Measurements from ENCODE around the gene COBLL1. TPM values are rescaled to one million over a fixed set of nuclear protein-coding genes. Genes with fewer than 3 reads are reported as not detected.

COBLL1 gene
- total RNA-seq, 6 experiments from 2014 or later = 38.1 to 133 (median 67.6) TPM

- no peaks in the 10 kb centered on the region for H3K36me3 ChIP-seq
- no peak for ATAC-seq
- peaks cover 0 to 47% (median 5%) of the 10 kb centered on the region in 4 donors for H3K4me1 ChIP-seq
Measured at GRCh38 chr2:164746713-164747112, 94.9 kb downstream of the COBLL1 start.

GRCh38 chr2:164745012-164745797 is 96.4 kb downstream of the COBLL1 start:
- Histone ChIP-seq H3K9me3 (no peaks in the 10 kb centered on the region), H3K27ac (no peak overlapping the region), H3K36me3 (no peaks in the 10 kb centered on the region), H3K4me1 (peaks cover 0 to 47% (median 5%) of the 10 kb centered on the region in 4 donors), H3K27me3 (no peaks in the 10 kb centered on the region), H3K4me3 (no peak overlapping the region)
- no peak for DNase-seq
- intact Hi-C loops (cut with DNase I) = no loop called here
- 74% methylated on average over 5 of the region's 5 CpGs for WGBS (ENCODE audit: insufficient coverage, low coverage, low lambda C conversion rate, missing lambda C conversion rate)
- no peak for TF ChIP-seq POLR2A (IDR thresholded peaks at IDR 0.05)
- no peak for TF ChIP-seq CTCF (IDR thresholded peaks at IDR 0.05)
- peak in 1 of 4 donors; percentile 32 for ATAC-seq

More at GRCh38 chr2:164746713-164747112, 94.9 kb downstream of the COBLL1 start:
- H3K27ac ChIP-seq = no peak overlapping the region
- no peak overlapping the region for H3K4me3 ChIP-seq
- intact Hi-C loops (cut with DNase I) = no loop called here
- WGBS (ENCODE audit: insufficient coverage, low coverage, low lambda C conversion rate, missing lambda C conversion rate) = 77% methylated on average over 1 of the region's 1 CpG
- no peak for DNase-seq
- TF ChIP-seq CTCF (IDR thresholded peaks at IDR 0.05) (no peak), POLR2A (IDR thresholded peaks at IDR 0.05) (no peak)
- no peaks in the 10 kb centered on the region for H3K27me3 ChIP-seq
- no peaks in the 10 kb centered on the region for H3K9me3 ChIP-seq

- Histone ChIP-seq H3K4me1 (peaks cover 0 to 52% (median 5%) of the 10 kb centered on the region in 4 donors), H3K9me3 (no peaks in the 10 kb centered on the region), H3K4me3 (no peak overlapping the region), H3K27ac (peak overlapping the region; percentile 9 to 78 (median 46)), H3K27me3 (no peaks in the 10 kb centered on the region), H3K36me3 (no peaks in the 10 kb centered on the region)
- intact Hi-C loops (cut with DNase I) = no loop called here
- DNase-seq = no peak
- no peak for TF ChIP-seq CTCF (IDR thresholded peaks at IDR 0.05)
- TF ChIP-seq POLR2A (IDR thresholded peaks at IDR 0.05) = no peak
- WGBS (ENCODE audit: insufficient coverage, low coverage, low lambda C conversion rate, missing lambda C conversion rate) = 25% methylated on average over 4 of the region's 4 CpGs
- ATAC-seq = peak; percentile 63 to 80 (median 72)
Measured at GRCh38 chr2:164742738-164743317, 98.8 kb downstream of the COBLL1 start.

GRCh38 chr2:164739966-164740365 is 101.7 kb downstream of the COBLL1 start:
- Histone ChIP-seq H3K9me3 (no peaks in the 10 kb centered on the region), H3K27me3 (no peaks in the 10 kb centered on the region), H3K4me1 (peaks cover 0 to 36% (median 5%) of the 10 kb centered on the region in 4 donors), H3K27ac (no peak overlapping the region), H3K36me3 (no peaks in the 10 kb centered on the region), H3K4me3 (no peak overlapping the region)
- no peak for TF ChIP-seq POLR2A (IDR thresholded peaks at IDR 0.05)
- no peak for TF ChIP-seq CTCF (IDR thresholded peaks at IDR 0.05)
- DNase-seq (no peak), ATAC-seq (peak in 1 of 4 donors; percentile 64)
- 38% methylated on average over 3 of the region's 3 CpGs for WGBS (ENCODE audit: insufficient coverage, low coverage, low lambda C conversion rate, missing lambda C conversion rate)
- intact Hi-C loops (cut with DNase I) = no loop called here

Data from right lobe of liver (tissue), 6 donors.